Renal cortex interstitium (tissue), 15 donors: Measurements from ENCODE around the gene HELB. TPM values are rescaled to one million over a fixed set of nuclear protein-coding genes. Genes with fewer than 3 reads are reported as not detected.

Experiments used
- DNase-seq, 11 donors: peaks; one replicate each; pipeline ENCODE4 v3.0.0-alpha.2; 2013; ENCODE audit warnings: low read depth in 9 of 11, low spot score in 4 of 11; ENCODE audit errors: extremely low read depth in 1 of 11
- long read RNA-seq, 16 experiments: transcript quantifications; one replicate each; lab custom pipeline, GENCODE V29; 2026
- polyA plus RNA-seq, 3 donors: library from polyadenylated mRNA; unstranded; fragments of 120-200 nt; gene quantifications; one replicate each; pipeline ENCODE4 v1.2.1, GENCODE V29; 2013; ENCODE audit not compliant: insufficient read length in 3 of 3

HELB gene
- 1 to 10 TPM; 3.1 to 5.6 (median 3.4) TPM for polyA plus RNA-seq
- long read RNA-seq, donor 1, result 0 reads
- long read RNA-seq, donor 2, result 0 reads
- long read RNA-seq, donor 3, result 0 reads
- long read RNA-seq, donor 4, result 0 reads
- long read RNA-seq, donor 5, result 0 reads
- long read RNA-seq, donor 6, result 0 reads
- long read RNA-seq, donor 7, result 0 reads
- long read RNA-seq, donor 8, result 0 reads
- long read RNA-seq, donor 9, full-length matches to known transcripts, result 1 of 1 reads
- long read RNA-seq, donor 9, partial matches to known transcripts, result 0 of 1 reads
- long read RNA-seq, donor 9, other reads (novel, unspliced or antisense), result 0 of 1 reads
- long read RNA-seq, donor 10, full-length matches to known transcripts, result 1 of 1 reads
- long read RNA-seq, donor 10, partial matches to known transcripts, result 0 of 1 reads
- long read RNA-seq, donor 10, other reads (novel, unspliced or antisense), result 0 of 1 reads
- long read RNA-seq, donor 11, result 0 reads
- long read RNA-seq, donor 12, result 0 reads
- long read RNA-seq, donor 13, result 0 reads
- long read RNA-seq, donor 14, result 0 reads
- long read RNA-seq, donor 15, result 0 reads
- long read RNA-seq, donor 16, full-length matches to known transcripts, result 1 of 1 reads
- long read RNA-seq, donor 16, partial matches to known transcripts, result 0 of 1 reads
- long read RNA-seq, donor 16, other reads (novel, unspliced or antisense), result 0 of 1 reads

- peak; percentile 89 to 97 (median 95) for DNase-seq
Observed at GRCh38 chr12:66301944-66302826, at the start of gene HELB. HELB (plus strand) TSS chr12:66302493; CDS start chr12:66302604, 111 bp downstream.

GRCh38 chr12:66252771-66253170 is 49.5 kb upstream of the HELB start:
- no peak for DNase-seq

- DNase-seq, result no peak
Observed at GRCh38 chr12:66255737-66256136, 46.6 kb upstream of the HELB start.

- no peak for DNase-seq
Observed at GRCh38 chr12:66258011-66258410, 44.3 kb upstream of the HELB start.

GRCh38 chr12:66262737-66263136 is 39.6 kb upstream of the HELB start:
- DNase-seq, result no peak

GRCh38 chr12:66268562-66268961 is 33.7 kb upstream of the HELB start:
- no peak for DNase-seq

- no peak for DNase-seq
Observed at GRCh38 chr12:66269142-66269541, 33.2 kb upstream of the HELB start.

GRCh38 chr12:66269757-66270383 is 32.4 kb upstream of the HELB start:
- DNase-seq, result peak in 7 of 11 donors; percentile 3 to 24 (median 15)

- DNase-seq, result no peak
Observed at GRCh38 chr12:66270613-66271012, 31.7 kb upstream of the HELB start.

- no peak for DNase-seq
Observed at GRCh38 chr12:66272650-66273049, 29.6 kb upstream of the HELB start.

- DNase-seq, result no peak
Observed at GRCh38 chr12:66273147-66273546, 29.1 kb upstream of the HELB start.

GRCh38 chr12:66275040-66275439 is 27.3 kb upstream of the HELB start:
- no peak for DNase-seq

GRCh38 chr12:66279123-66279712 is 23.1 kb upstream of the HELB start:
- peak in 2 of 11 donors; percentile 2 to 17 for DNase-seq

- DNase-seq, result no peak
Observed at GRCh38 chr12:66280561-66280960, 21.7 kb upstream of the HELB start.

GRCh38 chr12:66282244-66282643 is 20.0 kb upstream of the HELB start:
- no peak for DNase-seq

- no peak for DNase-seq
Observed at GRCh38 chr12:66287275-66287674, 15.0 kb upstream of the HELB start.

GRCh38 chr12:66288121-66288520 is 14.2 kb upstream of the HELB start:
- no peak for DNase-seq

- no peak for DNase-seq
Observed at GRCh38 chr12:66289485-66289884, 12.8 kb upstream of the HELB start.

GRCh38 chr12:66290716-66291200 is 11.5 kb upstream of the HELB start:
- DNase-seq, result no peak
